ENCODE data around the gene NDUFS5.
"Not testable (repeated sequence)": the region's sequence is repeated elsewhere in the genome, so short reads cannot be mapped to it uniquely, and the experiment has no call there.

The NDUFS5 gene

DNA sequence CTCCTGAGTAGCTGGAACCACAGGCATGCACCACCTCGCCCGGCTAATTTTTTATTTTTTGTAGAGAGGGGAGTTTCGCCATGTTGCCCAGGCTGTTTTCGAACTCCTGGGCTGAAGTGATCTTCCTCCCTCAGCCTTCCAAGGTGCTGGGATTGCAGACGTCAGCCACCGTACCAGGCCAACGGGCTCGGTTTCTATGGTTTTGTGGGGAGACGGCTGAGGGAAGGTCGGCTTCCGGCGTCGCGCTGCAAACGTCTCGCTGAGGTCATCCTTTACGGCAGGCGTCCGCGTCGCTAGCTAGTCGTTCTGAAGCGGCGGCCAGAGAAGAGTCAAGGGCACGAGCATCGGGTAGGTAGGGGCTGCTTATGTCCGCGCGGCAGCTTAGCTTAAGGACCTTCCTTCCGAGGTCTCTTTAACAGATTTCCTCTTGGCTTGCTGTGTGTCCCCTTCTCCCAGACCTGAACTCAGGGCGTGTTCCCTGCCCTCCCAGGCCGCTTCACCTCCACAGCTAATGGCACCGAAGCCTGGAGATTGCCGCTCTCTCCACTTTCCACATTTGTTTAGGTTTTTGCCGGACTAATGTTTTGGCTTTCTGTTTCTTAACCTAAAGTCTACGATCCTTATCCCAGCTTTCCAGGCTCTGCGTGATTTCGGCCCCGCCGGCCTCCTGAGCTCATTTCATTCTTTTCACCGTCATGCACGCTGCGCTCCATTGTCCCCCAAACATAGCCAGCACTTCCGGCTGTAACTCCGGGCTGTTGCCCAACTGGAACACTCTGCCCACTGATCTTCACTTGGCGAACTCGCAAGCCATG is at the start of gene NDUFS5:
Gene NDUFS5, plus strand, starts transcription at position 300 of the 815 bp plus-strand sequence. CDS start 2,375 bp downstream, outside the sequence.
- TF ChIP-seq, protein P1, sequence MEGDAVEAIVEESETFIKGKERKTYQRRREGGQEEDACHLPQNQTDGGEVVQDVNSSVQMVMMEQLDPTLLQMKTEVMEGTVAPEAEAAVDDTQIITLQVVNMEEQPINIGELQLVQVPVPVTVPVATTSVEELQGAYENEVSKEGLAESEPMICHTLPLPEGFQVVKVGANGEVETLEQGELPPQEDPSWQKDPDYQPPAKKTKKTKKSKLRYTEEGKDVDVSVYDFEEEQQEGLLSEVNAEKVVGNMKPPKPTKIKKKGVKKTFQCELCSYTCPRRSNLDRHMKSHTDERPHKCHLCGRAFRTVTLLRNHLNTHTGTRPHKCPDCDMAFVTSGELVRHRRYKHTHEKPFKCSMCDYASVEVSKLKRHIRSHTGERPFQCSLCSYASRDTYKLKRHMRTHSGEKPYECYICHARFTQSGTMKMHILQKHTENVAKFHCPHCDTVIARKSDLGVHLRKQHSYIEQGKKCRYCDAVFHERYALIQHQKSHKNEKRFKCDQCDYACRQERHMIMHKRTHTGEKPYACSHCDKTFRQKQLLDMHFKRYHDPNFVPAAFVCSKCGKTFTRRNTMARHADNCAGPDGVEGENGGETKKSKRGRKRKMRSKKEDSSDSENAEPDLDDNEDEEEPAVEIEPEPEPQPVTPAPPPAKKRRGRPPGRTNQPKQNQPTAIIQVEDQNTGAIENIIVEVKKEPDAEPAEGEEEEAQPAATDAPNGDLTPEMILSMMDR (IDR thresholded peaks at IDR 0.05; ENCODE audit: low read depth, low read length) = no peak
- peak; percentile 95 for DNase-seq (ENCODE audit: low read depth in 2 of 2)
- peak within 1 kb of the TSS; percentile 82 to 94 for H3K4me3 ChIP-seq (replicated peaks in 1 of 2; ENCODE audit: low read depth in 2 of 2, low read length in 2 of 2)

DNA sequence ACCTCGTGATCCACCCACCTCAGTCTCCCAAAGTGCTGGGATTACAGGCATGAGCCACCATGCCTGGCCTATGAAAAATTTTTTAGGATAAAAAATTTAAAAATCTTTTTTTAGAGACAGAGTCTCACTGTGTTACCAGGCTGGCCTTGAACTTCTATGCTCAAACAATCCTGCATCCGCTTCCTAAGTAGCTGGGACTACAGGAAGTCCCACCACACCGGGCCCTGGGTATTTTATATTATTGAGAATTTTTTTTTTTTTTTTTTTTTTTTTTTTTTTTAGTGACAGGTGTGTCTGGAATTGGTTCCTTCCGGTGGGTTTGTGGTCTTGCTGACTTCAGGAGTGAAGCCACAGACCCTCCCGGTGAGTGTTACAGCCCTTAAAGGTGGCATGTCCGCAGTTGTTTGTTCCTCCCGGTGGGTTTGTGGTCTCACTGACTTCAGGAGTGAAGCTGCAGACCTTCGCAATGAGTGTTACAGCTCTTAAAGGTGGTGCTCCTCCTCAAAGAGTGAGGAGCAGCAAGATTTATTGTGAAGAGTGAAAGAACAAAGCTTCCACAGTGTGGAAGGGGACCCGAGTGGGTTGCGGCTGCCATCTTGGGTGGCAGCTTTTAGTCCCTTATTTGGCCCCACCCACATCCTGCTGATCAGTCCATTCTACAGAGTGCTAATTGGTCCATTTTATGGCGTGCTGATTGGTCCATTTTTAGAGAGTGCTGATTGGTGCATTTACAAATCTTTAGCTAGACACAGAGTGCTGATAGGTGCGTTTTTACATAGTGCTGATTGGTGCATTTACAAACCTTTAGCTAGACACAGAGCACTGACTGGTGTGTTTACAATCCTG is 48.5 kb upstream of the NDUFS5 start:
- not testable (repeated sequence) for DNase-seq (ENCODE audit: low read depth in 2 of 2)

DNA sequence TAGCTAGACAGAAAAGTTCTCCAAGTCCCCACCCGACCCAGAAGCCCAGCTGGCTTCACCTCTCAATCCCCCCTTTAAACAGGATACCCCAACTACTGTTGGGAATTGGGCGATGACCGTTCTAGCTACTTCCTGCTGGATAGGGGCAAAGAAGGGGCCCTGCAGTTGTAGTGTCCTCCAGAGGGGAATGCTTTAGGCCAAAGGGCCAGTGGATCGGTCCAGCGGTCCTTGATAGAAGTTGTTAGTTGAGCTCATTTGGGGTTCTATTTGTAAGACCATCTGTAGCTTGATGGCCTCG is 48.0 kb upstream of the NDUFS5 start:
- not testable (repeated sequence) for H3K4me3 ChIP-seq (replicated peaks in 1 of 2; ENCODE audit: low read depth in 2 of 2, low read length in 2 of 2); DNase-seq (ENCODE audit: low read depth in 2 of 2)

More for the DNA sequence above, 48.5 kb upstream of the NDUFS5 start:
- H3K4me3 ChIP-seq (replicated peaks in 1 of 2; ENCODE audit: low read depth in 2 of 2, low read length in 2 of 2) = not testable (repeated sequence)

DNA sequence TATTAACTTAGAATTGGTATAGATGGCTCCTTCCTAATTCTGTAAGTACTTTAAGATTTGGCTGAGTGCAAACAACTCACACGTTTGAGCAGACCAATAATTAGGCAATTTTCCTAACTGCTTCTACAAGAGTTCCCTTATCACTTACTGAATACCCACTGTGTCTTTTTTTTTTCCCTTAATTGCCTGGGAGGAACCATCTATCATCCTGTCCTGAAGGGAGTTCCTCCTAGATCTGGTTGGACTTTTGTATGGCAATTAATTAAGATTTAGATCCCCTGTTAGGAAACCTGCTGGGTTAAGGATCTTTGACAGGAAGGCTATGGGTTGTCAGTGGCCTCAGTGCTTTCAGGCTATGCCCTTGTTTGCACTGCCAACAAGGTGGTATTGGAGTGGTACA is 46.8 kb upstream of the NDUFS5 start:
- H3K4me3 ChIP-seq (replicated peaks in 1 of 2; ENCODE audit: low read depth in 2 of 2, low read length in 2 of 2); DNase-seq (ENCODE audit: low read depth in 2 of 2): not testable (repeated sequence)

DNA sequence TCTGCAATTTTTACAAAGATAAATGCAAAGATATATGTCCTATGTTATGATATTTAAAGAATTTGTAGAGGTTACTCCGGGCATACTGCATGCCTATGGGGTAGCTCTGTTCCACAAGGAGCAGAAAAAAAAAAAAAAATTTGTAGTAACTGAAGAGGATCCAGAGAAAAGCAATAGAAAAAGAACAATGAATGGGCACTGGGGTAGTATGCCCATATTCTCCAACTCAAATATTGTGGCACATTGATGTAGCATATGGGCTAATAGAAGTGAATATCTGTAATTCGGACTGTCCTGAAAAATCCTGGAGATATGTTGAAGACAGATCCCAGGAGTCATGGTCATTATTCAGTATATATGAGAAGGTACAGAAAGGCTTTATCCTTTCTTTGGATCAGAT is 36.2 kb upstream of the NDUFS5 start:
- TF ChIP-seq, protein P1 (IDR thresholded peaks at IDR 0.05; ENCODE audit: low read depth, low read length) = no peak
- H3K4me3 ChIP-seq (replicated peaks in 1 of 2; ENCODE audit: low read depth in 2 of 2, low read length in 2 of 2) = no peak overlapping the region
- DNase-seq (ENCODE audit: low read depth in 2 of 2) = no peak

DNA sequence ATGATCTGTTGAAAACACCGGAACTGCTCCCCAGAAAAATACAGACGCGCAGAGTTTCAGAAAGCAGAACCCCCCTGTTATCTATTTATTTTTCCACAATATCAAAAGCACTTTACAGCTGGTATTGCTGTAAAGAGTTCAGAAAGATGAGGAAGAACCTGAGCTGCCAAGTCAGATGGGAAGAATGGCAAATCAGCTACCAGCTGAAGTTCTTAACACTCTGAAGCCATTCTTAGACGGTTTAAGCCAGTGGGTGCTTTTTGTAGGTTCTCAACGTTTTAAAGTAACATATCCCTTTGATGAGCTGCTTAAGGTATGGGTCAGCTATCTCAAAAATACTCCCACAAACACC is 35.8 kb upstream of the NDUFS5 start:
- TF ChIP-seq, protein P1 (IDR thresholded peaks at IDR 0.05; ENCODE audit: low read depth, low read length) = no peak
- DNase-seq (ENCODE audit: low read depth in 2 of 2) = peak; percentile 31 to 32
- H3K4me3 ChIP-seq (replicated peaks in 1 of 2; ENCODE audit: low read depth in 2 of 2, low read length in 2 of 2) = peak overlapping the region; percentile 54

DNA sequence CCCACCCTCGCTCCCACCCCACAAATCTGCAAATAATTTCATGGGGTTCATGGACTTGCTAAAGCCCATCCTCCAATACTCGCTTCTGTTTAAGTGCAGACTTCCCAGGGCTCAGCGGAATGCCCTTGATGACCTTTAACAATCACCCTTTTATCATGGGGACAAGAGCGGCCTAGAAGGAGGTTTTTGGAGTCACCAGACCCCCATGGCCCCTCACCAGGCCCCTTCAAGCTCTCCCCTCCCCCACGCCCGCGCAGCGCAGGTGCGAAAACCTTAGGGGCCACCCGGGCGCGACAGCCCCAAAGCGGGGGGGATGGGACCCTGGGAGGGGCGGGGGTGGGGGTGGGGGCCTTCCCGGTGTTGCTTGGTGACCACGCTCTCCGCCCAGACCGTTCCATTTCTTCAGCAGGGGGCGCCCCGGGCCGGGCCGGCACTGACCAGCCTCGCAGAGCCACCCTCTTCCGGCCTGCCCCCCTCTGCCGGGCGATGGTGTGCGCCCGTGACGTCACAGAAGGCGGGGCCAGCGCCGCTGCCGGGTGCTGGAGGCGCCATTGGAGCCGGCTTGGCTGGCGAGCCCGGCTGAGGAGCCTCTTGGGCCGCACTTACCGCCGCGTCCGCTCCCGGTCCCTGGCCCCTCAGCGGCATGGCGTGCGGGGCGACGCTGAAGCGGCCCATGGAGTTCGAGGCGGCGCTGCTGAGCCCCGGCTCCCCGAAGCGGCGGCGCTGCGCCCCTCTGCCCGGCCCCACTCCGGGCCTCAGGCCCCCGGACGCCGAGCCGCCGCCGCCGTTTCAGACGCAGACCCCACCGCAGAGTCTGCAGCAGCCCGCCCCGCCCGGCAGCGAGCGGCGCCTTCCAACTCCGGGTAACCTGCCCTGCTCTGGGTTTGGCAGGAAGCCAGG is 35.2 kb upstream of the NDUFS5 start, which contains the start of gene AKIRIN1:
Gene AKIRIN1, plus strand, starts transcription at position 539 of the 900 bp plus-strand sequence. Its CDS starts 105 bp downstream, at position 644.
- H3K4me3 ChIP-seq (replicated peaks in 1 of 2; ENCODE audit: low read depth in 2 of 2, low read length in 2 of 2) = peak within 1 kb of the TSS; percentile 91 to 94
- TF ChIP-seq, protein P1 (IDR thresholded peaks at IDR 0.05; ENCODE audit: low read depth, low read length) = no peak
- DNase-seq (ENCODE audit: low read depth in 2 of 2) = peak; percentile 97 to 99

Measured in cardiac fibroblast (primary cell).